K562 (cell line): Measurements from ENCODE around the gene EYA2. TPM values are rescaled to one million over a fixed set of nuclear protein-coding genes. Genes with fewer than 3 reads are reported as not detected.

Experiments used
- ATAC-seq: fragments of 200-7000 bp; cut with Tn5 transposase; 3 replicates; pipeline ENCODE4 v1.9.1; 2020; ENCODE audit warnings: moderate library complexity
- BruUV-seq: library from RNA; stranded (reverse); fragments of 400-500 nt; replicated peaks from 2 replicates; lab custom pipeline; 2021; lab: Mats Ljungman, UMichigan
- CTCF ChIA-PET: fragments of 300-600 bp; formaldehyde crosslinking; extraction: SDS; loops from one replicate; lab custom pipeline; 2021; ENCODE audit warnings: low intra/inter-chr PET ratio; lab: Yijun Ruan, JAX
- POLR2A ChIA-PET: fragments of 300-600, 350-650 bp; sonication (Branson Sonifier 250); formaldehyde crosslinking; extraction: SDS; loops from one replicate; lab custom pipeline; 2021; ENCODE audit warnings: antibody characterized with exemption, inconsistent platforms; lab: Yijun Ruan, JAX
- DNase-seq, 4 experiments: peaks; one replicate each; pipeline versions ENCODE4 v3.0.0 to v3.0.0-alpha.2; 2011 to 2018; ENCODE audit warnings: low spot score in 3 of 4, mixed read lengths in 3 of 4; ENCODE audit errors: extremely low read depth in 1 of 4
- FAIRE-seq: peaks from 2 replicates; lab custom pipeline; 2011; peaks lifted over from hg19 to GRCh38; lab: Jason Lieb, UNC
- H2AFZ ChIP-seq: 2 replicates; pipeline ENCODE4 v1.6.0; 2011; ENCODE audit warnings: low read depth, low read length, control low read depth, inconsistent platforms
- H3K27ac ChIP-seq: fragments of 200-600 bp; 3 replicates; pipeline ENCODE4 v1.8.0; 2011; ENCODE audit warnings: low read depth, mild to moderate bottlenecking, control low read depth, inconsistent platforms, low read length, moderate library complexity, mixed read lengths; ENCODE audit errors: extremely low read depth
- H3K27me3 ChIP-seq, 2 experiments: fragments of 300-600 bp in 1 of 2; 2 replicates in 1 of 2; 3 replicates in 1 of 2; pipeline versions ENCODE4 v1.6.0 to v1.8.0; 2011; ENCODE audit warnings: inconsistent platforms in 2 of 2, low read length in 2 of 2, mild to moderate bottlenecking in 1 of 2, mixed read lengths in 1 of 2, moderate library complexity in 1 of 2; ENCODE audit not compliant: control insufficient read depth in 2 of 2, insufficient read depth in 2 of 2
- H3K36me3 ChIP-seq: fragments of 300-600 bp; 3 replicates; pipeline ENCODE4 v1.8.0; 2011; ENCODE audit warnings: mild to moderate bottlenecking, low read length, inconsistent platforms; ENCODE audit not compliant: control insufficient read depth, insufficient read depth
- H3K4me1 ChIP-seq, 2 experiments: fragments of 200-600 bp in 1 of 2; replicated peaks in 1 of 2; 2 replicates in 1 of 2; 3 replicates in 1 of 2; pipeline versions ENCODE4 v1.5.1 to v1.8.0; 2011; ENCODE audit warnings: inconsistent platforms in 2 of 2, low read length in 2 of 2, mild to moderate bottlenecking in 1 of 2, mixed read lengths in 1 of 2, moderate library complexity in 1 of 2; ENCODE audit not compliant: control insufficient read depth in 2 of 2, insufficient read depth in 2 of 2
- H3K4me2 ChIP-seq: 2 replicates; pipeline ENCODE4 v1.6.1; 2011; ENCODE audit warnings: low read length, control low read depth, inconsistent platforms, mixed read lengths; ENCODE audit not compliant: insufficient read depth
- H3K4me3 ChIP-seq: fragments of 200-600 bp; sonication (generic), shearing (Covaris generic); 2 replicates; pipeline ENCODE4 v1.5.1; 2016; ENCODE audit warnings: control low read depth, inconsistent platforms
- H3K79me2 ChIP-seq: fragments of 200-600 bp; 3 replicates; pipeline ENCODE4 v1.8.0; 2011; ENCODE audit warnings: low read length, inconsistent platforms; ENCODE audit not compliant: control insufficient read depth, insufficient read depth
- H3K9ac ChIP-seq, 2 experiments: 2 replicates each; pipeline versions ENCODE4 v1.6.0 to v1.6.1; 2011; ENCODE audit warnings: low read depth in 2 of 2, low read length in 2 of 2, control low read depth in 1 of 2, inconsistent platforms in 1 of 2, mild to moderate bottlenecking in 1 of 2, mixed read lengths in 1 of 2; ENCODE audit not compliant: insufficient read depth in 1 of 2
- H3K9me1 ChIP-seq: one replicate; pipeline ENCODE4 v1.6.0; 2011; ENCODE audit warnings: inconsistent platforms, mild to moderate bottlenecking, low read length, moderate library complexity; ENCODE audit not compliant: control insufficient read depth, insufficient read depth
- H3K9me3 ChIP-seq: replicated peaks from 2 replicates; pipeline ENCODE4 v1.5.1; 2011; ENCODE audit warnings: low read depth, low read length, inconsistent platforms; ENCODE audit not compliant: control insufficient read depth, insufficient read depth
- H4K20me1 ChIP-seq: replicated peaks from 2 replicates; pipeline ENCODE4 v1.6.1; 2011; ENCODE audit warnings: low read length, inconsistent platforms, mixed read lengths; ENCODE audit not compliant: control insufficient read depth, insufficient read depth
- MCM3 ChIP-seq: fragments of 450-650 bp; IDR thresholded peaks from 2 replicates; pipeline ENCODE4 v1.6.1; 2016
- MTA3 ChIP-seq: fragments of 450-650 bp; formaldehyde crosslinking; IDR thresholded peaks from 2 replicates; pipeline ENCODE4 v1.6.1; 2017; ENCODE audit warnings: mild to moderate bottlenecking, borderline replicate concordance
- PTTG1 ChIP-seq: fragments of 450-650 bp; IDR thresholded peaks from 2 replicates; pipeline ENCODE4 v1.6.1; 2016; ENCODE audit warnings: low read depth, mild to moderate bottlenecking, missing genetic modification characterization, missing compliant biosample characterization
- ZBTB8A ChIP-seq: fragments of 450-650 bp; IDR thresholded peaks from 2 replicates; pipeline ENCODE4 v1.6.1; 2018; ENCODE audit warnings: mild to moderate bottlenecking, moderate library complexity; ENCODE audit not compliant: partially characterized antibody
- ZNF436 ChIP-seq: fragments of 250-450, 450-650 bp; sonication (Bioruptor Pico); formaldehyde crosslinking; IDR thresholded peaks from 2 replicates; pipeline ENCODE4 v1.7.0; 2020; ENCODE audit warnings: mild to moderate bottlenecking
- ZNF77 ChIP-seq: fragments of 250-450 bp; sonication (Bioruptor Pico); IDR thresholded peaks from 2 replicates; pipeline ENCODE4 v1.5.0; 2020
- WGBS: fragments of 100-300 bp; shearing (Covaris generic); methylation state at CpG from one replicate; pipeline ENCODE4 v1.1.6; 2016; ENCODE audit warnings: low coverage, mixed read lengths; ENCODE audit not compliant: insufficient coverage; ENCODE audit errors: missing lambda C conversion rate; 5-methylcytosine and 5-hydroxymethylcytosine counted together
- in situ Hi-C: fragments of 300-500 bp; cut with MboI; formaldehyde crosslinking; loops from 4 replicates; pipeline ENCODE4 v1.15.0; 2018; ENCODE audit warnings: inconsistent platforms, mixed read lengths
- intact Hi-C: fragments of 100-400 bp; cut with micrococcal nuclease; formaldehyde crosslinking; loops from 2 replicates; pipeline ENCODE4 v1.14.2; 2022
- polyA plus RNA-seq, 8 experiments: library from polyadenylated mRNA; depleted of rRNA in 4 of 8; stranded (reverse) in 5 of 8; unstranded in 3 of 8; fragments of >200 nt; fragmentation: Nextera tagmentation in 2 of 8; fragmentation: Illumina TruSeq in 1 of 8; extraction: Ambion mirVana in 2 of 8; extraction: Trizol in 1 of 8; gene quantifications; 2 replicates each; pipeline versions ENCODE4 v1.2.1 to v1.2.3, GENCODE V29; 2011 to 2014; ENCODE audit warnings: inconsistent platforms in 1 of 8, missing spikeins in 1 of 8
- total RNA-seq, 7 experiments: library from RNA; depleted of rRNA in 6 of 7; stranded (reverse); fragments of >200 nt in 6 of 7; fragmentation: Illumina TruSeq in 2 of 7; extraction: Trizol in 2 of 7; gene quantifications; 2 replicates each; pipeline versions ENCODE4 v1.2.1 to v1.2.3, GENCODE V29; 2011 to 2021; ENCODE audit warnings: low replicate concordance in 1 of 7
- TF ChIP-seq, protein P1 (sequence below): fragments of 250-450 bp; sonication (Bioruptor Pico); IDR thresholded peaks from 2 replicates; pipeline ENCODE4 v1.5.0; 2020; ENCODE audit warnings: mild to moderate bottlenecking, borderline replicate concordance
- TF ChIP-seq, protein P2 (sequence below): sonication (generic); formaldehyde crosslinking; IDR thresholded peaks from 2 replicates; pipeline ENCODE4 v1.5.0; 2020; ENCODE audit warnings: missing genetic modification reagents
- TF ChIP-seq, protein P3 (sequence below), 2 experiments: fragments of 450-650 bp; IDR thresholded peaks; 2 replicates each; pipeline ENCODE4 v1.6.1; 2018; ENCODE audit warnings: mild to moderate bottlenecking in 2 of 2, low read depth in 1 of 2; ENCODE audit not compliant: partially characterized antibody in 2 of 2

Gene EYA2
- total and polyA plus RNA-seq, 9 of the 15 experiments (the other 6 are each of a cell fraction or from before 2014, with no cell fraction given) = 0.03 TPM; not detected in 8

DNA sequence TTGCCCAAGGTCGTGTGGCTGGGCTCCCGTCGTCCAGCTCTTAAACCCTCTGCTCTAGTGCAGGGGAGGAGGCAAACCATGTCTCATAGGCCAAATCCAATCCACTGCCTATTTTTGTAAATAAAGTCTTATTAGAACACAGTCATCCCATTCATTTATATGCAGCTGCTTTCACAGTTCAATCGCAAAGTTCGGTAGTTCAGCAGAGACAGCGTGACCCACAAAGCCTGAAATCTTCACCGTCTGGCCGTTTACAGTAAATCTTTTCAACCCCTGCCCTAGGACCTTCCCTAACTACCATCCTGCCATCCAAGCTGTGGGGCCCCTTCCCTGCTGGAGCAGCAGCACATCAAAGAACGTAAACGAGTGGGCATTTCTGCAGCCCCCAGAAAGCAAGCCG is 65.9 kb downstream of the EYA2 start:
- Histone ChIP-seq H3K79me2 (no peaks in the 10 kb centered on the region), H3K27me3 (peaks cover 16 to 45% of the 10 kb centered on the region in 2 experiments; a peak in 4 of 5 replicates), H3K27ac (no peak overlapping the region), H2AFZ (no peak overlapping the region), H3K4me2 (no peak overlapping the region), H4K20me1 (no peaks in the 10 kb centered on the region), H3K4me3 (no peak overlapping the region), H3K9me3 (no peaks in the 10 kb centered on the region; the same call in 1 of the 2 replicates), H3K36me3 (no peaks in the 10 kb centered on the region), H3K9me1 (no peaks in the 10 kb centered on the region), H3K9ac (no peak overlapping the region), H3K4me1 (no peaks in the 10 kb centered on the region)
- intact Hi-C loops = no loop called here
- FAIRE-seq (no peak), DNase-seq (no peak), ATAC-seq (no peak)
- WGBS = 0% methylated on average over 11 of the region's 11 CpGs
- CTCF ChIA-PET = no interaction called here
- TF ChIP-seq, protein P1, sequence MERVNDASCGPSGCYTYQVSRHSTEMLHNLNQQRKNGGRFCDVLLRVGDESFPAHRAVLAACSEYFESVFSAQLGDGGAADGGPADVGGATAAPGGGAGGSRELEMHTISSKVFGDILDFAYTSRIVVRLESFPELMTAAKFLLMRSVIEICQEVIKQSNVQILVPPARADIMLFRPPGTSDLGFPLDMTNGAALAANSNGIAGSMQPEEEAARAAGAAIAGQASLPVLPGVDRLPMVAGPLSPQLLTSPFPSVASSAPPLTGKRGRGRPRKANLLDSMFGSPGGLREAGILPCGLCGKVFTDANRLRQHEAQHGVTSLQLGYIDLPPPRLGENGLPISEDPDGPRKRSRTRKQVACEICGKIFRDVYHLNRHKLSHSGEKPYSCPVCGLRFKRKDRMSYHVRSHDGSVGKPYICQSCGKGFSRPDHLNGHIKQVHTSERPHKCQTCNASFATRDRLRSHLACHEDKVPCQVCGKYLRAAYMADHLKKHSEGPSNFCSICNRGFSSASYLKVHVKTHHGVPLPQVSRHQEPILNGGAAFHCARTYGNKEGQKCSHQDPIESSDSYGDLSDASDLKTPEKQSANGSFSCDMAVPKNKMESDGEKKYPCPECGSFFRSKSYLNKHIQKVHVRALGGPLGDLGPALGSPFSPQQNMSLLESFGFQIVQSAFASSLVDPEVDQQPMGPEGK (CRISPR knock-in tag) = no peak
- no peak for TF ChIP-seq ZNF436 (CRISPR knock-in tag)
- TF ChIP-seq, protein P2, sequence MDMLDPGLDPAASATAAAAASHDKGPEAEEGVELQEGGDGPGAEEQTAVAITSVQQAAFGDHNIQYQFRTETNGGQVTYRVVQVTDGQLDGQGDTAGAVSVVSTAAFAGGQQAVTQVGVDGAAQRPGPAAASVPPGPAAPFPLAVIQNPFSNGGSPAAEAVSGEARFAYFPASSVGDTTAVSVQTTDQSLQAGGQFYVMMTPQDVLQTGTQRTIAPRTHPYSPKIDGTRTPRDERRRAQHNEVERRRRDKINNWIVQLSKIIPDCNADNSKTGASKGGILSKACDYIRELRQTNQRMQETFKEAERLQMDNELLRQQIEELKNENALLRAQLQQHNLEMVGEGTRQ (CRISPR knock-in tag) = no peak
- no peak for TF ChIP-seq PTTG1 (tag)
- TF ChIP-seq, protein P3, sequence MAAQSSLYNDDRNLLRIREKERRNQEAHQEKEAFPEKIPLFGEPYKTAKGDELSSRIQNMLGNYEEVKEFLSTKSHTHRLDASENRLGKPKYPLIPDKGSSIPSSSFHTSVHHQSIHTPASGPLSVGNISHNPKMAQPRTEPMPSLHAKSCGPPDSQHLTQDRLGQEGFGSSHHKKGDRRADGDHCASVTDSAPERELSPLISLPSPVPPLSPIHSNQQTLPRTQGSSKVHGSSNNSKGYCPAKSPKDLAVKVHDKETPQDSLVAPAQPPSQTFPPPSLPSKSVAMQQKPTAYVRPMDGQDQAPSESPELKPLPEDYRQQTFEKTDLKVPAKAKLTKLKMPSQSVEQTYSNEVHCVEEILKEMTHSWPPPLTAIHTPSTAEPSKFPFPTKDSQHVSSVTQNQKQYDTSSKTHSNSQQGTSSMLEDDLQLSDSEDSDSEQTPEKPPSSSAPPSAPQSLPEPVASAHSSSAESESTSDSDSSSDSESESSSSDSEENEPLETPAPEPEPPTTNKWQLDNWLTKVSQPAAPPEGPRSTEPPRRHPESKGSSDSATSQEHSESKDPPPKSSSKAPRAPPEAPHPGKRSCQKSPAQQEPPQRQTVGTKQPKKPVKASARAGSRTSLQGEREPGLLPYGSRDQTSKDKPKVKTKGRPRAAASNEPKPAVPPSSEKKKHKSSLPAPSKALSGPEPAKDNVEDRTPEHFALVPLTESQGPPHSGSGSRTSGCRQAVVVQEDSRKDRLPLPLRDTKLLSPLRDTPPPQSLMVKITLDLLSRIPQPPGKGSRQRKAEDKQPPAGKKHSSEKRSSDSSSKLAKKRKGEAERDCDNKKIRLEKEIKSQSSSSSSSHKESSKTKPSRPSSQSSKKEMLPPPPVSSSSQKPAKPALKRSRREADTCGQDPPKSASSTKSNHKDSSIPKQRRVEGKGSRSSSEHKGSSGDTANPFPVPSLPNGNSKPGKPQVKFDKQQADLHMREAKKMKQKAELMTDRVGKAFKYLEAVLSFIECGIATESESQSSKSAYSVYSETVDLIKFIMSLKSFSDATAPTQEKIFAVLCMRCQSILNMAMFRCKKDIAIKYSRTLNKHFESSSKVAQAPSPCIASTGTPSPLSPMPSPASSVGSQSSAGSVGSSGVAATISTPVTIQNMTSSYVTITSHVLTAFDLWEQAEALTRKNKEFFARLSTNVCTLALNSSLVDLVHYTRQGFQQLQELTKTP (IDR thresholded peaks at IDR 0.05; ENCODE audit: low read depth in 1 of 2, partially characterized antibody in 2 of 2) = no peak
- TF ChIP-seq MTA3 = no peak
- TF ChIP-seq ZBTB8A = no peak
- TF ChIP-seq MCM3 = no peak
- TF ChIP-seq ZNF77 (CRISPR knock-in tag) = no peak
- POLR2A ChIA-PET = no interaction called here
- in situ Hi-C loops = no loop called here
- no TSS peak for BruUV-seq
